ENCODE measurements around the gene SHPK.
"Not testable (repeated sequence)": the region's sequence is repeated elsewhere in the genome, so short reads cannot be mapped to it uniquely, and the experiment has no call there.

Gene SHPK

DNA sequence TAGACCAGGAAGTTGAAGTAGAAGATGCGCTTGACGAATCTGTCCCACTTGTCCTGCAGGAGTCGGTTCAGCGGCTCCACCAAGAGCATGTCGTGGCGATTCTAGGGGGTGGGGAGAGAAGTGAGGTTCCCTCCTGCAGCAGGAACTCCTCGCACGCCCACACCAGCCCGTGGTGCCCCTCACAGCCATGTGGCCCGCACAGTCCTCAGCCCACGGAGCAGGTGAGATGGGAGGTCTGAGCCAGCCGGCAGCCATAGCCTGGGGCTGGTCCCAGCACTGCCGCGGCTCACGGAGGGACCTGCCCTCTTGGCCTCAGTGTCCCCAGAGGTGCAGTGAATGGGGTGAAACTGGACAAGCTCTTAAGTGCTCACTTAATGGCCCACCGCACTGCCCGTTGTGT is 50.2 kb downstream of the SHPK start:
- DNase-seq, result no peak

DNA sequence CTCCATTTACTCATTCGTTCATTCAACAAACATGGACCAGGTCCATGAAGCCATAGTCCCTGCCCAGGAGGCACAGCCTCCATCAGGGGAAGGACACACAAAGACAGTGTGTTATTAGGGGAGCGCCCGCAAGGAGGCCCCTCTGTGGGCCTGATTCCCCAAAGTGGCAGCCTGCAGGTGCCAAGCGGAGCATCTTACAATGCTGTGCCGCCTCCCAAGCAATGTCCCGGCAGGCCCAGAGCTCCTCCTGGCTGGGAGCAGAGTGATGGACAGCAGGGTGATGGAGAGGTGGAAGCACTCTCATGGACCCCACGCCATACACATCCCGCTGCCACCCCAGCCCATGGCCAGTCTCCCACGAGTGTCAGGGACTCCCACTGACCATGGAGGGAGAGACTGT is 52.6 kb downstream of the SHPK start:
- no peak for DNase-seq

DNA sequence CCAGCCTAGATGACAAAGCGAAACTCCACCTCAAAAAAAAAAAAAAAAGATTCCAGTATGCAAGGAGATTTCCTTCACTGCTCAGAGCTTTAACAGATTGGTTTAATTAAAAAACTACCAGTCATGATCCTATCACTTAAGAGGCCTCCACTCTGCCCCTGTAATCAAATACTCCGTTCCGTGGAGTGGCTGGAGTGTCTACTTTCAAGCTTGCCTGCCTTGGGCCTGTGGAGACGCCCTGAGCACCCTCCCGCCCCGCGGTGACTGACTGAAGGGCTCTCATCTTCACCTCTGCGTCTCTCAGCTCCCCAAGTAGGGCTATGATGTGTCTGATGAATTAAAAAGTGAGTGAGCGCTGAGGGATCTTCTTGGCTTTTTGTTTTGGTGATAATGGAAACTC is 53.1 kb downstream of the SHPK start:
- no peak for DNase-seq

DNA sequence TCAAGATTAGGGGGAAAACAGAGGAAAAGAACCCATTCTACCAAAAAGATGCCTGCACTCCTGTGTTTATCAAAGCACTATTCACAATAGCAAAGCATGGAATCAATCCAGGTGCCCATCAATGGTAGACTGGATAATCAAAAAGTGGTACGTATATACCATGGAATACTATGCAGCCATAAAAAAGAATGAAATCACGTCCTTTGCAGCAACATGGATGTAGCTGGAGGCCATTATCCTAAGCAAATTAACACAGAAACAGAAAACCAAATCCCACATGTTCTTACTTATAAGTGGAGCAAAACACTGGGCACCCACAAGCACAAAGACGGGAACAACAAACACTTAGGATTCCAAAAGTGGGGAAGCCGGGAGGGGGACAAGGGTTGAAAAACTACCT is 57.4 kb downstream of the SHPK start:
- DNase-seq, result not testable (repeated sequence)

DNA sequence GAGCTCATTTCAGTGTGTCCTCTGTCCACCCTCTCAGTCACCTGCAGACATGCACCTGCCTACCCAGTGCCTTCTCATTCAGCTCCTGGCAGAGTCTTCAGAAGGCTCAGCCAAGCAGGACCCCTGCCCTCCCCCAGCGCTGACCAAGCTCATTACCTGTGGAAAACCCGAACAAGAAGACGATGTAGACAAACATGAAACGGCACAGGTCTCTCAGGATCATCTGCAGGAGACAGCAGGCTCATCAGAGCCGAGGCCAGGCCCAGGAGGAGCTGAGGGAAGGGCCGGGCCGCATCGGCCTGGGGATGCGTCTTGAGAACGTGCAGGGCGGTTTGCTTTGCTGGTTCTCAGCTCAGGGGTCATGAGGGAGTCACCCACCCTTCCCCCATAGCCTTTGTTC is 59.1 kb downstream of the SHPK start:
- DNase-seq, result no peak

DNA sequence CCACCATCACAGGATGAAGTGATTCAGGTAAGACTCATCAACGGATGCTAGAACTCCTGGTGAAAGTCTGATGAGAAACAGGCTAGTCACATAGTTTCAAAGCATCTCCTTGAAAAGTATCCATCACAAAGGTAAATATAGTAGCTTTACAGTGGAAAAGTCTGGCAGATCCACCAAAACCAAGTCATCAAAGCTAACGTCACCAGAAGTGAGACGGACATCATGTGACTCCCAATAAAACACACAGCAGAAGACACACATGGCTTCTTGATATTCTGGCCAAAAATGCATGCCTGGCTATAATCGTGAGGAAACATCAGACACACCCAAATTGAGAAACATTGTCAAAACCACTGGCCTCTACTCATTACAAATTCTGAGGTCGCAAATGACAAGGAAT is 60.5 kb downstream of the SHPK start:
- DNase-seq, result no peak

DNA sequence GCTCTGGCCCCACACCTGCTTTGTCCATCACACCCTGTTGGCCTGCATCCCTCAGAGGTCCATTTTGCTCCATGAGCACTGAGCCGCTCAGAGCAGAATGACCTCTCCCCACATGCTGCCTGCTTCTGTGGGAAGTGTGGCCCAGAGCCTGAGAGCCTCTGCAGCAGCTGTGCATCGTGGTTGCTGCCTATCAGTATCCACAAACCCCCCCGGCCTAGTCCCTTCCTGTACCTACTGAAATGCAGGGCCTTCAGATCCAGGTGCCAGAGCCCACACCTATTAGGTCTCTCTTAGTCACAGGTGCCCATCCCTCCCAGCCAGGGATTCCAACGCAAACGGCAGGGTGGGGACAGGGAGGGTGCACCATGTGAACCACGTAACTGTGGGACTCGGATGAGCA is 61.8 kb downstream of the SHPK start:
- DNase-seq, result no peak

DNA sequence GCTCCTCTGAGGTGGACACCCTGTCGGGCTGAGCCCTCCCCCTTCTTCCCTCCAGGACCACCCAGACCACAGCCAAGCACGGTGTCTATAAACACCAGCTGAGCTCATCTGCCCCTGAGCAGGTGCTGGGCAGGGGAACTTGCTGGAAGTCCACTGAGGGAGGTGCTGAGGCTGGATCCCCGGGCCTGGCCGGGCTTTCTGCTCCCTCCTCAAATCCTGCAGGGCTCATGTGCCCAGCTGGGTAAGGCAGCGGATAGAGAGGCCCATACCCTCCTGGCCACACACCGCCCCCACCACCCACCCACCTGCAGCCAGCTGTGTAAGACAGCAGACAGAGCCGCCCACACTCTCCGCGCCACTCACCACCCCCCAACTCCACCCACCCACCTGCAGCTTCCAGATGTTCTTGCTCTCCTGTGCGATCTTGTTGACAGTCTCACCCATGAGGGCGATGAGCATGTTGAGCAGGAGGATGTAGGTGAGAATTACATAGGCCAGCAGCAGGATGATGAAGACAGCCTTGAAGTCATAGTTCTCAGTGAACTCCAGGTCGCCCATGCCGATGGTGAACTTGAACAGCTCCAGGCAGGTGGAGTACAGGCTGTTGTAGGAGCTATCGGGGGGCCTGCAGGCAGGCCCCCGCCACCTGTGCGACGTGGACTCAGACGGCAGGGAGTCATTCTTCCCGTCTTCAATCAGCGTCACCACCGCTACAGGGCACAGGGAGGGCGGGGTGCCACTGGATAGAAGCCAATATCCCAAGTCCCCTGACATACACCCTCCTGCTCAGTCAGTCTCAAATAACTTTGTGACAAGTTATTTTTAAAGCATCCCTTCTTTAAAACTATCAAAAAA is 62.6 kb downstream of the SHPK start:
- no peak for DNase-seq

DNA sequence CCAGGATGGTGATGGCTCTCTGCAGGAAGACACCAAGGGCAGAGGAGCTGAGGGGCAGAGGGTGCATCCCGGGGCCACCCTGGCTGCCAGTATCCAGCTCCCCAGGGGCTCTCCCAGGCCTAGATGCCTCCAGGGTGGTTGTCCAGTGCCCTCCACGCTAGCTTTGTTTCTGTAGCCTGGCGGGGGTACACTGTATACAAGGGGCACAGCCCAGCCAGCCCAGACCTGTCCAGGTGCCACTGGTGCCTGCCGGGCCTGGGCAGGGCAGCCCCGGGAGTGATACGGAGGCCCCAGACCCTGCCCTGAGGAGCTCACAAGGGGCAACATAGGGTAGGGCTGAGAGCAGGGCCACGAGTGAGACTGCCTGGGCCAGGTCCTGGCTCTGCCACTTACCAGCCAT is 63.8 kb downstream of the SHPK start:
- DNase-seq, result no peak

DNA sequence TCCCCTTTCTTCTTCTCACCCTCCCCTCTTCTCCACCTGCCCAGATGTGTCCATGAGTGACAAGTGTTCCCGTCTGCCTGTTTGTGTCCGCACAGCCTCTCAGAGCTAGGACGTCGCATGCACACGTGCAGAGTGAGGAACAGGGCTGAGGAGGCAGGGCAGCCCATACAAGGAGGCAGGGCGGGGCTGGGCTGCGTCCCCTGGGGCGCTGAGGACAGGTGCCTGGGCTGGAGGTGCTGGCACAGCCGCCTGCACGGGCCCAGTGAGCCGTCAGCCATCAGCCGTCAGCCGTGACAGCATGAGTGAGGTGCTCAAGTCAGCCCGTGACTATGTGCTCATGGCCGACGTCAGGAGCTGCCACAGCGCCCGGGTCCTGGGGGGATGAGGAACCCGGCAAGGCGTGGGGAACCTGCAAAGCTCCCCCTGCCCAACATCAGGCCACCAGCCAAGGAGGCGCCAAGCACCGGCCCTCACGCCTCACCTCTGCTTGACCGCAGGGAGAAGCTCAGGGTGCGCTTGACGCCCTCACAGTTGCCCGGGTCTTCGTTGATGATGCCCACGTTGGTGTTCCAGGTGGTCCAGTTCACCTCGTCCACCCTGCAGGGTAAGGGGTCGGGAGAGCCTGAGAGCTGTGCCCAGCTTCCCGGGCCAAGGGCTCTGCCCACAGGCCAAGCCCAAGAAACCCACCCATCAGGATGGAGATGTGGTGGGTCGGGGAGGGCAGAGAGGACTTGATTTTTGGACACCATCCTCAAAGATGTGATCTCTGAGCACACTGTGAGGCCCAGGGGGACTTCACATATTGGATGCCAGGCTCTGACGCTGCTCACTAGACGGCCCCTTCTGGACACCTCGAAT is 64.8 kb downstream of the SHPK start:
- no peak for DNase-seq

DNA sequence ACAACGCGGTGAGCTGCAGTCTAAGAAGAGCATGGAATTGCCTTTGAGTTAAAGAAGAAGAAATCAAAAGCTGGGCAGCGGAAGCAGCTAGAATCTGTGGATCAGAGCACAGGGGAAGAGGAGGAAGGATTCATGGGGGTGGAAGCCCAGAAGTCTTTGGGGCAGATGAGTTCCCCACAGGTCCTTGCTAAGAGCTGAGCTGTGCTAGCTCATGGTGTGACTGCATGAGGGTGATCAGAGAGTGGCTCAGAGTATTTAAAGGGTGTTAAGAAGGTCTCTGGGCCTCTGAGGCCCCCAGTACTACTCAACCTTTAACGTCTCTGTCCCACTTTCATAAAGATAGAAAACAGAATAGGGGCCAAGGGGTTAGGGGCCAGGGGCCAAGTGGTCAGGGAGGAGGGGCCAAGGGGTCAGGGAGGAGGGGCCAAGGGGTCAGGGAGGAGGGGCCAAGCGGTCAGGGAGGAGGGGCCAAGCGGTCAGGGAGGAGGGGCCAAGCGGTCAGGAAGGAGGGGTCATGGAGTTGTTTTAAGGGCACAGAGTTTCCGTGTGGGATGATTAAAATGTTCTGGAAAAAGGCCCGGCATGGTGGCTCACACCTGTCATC is 66.4 kb downstream of the SHPK start:
- no peak for DNase-seq

DNA sequence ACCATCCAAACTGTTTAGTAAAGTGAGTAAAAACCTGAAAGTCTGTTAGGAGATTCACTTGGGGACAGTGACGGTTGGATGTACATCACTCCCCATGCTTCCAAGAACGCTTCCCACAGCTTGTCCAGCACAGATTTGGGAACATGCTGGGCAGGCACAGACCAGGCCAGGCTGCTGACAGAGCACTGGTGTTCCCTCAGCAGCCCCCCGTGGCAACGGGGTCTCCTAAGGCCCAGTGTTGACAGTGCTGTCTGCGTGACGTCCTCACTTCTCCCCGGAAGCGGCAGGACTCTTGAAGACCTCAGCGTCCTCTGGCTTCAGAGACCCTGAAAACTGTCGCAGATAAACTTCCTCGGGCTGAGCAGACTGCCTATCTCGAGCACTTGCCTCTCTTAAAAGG is 69.5 kb downstream of the SHPK start:
- no peak for DNase-seq

DNA sequence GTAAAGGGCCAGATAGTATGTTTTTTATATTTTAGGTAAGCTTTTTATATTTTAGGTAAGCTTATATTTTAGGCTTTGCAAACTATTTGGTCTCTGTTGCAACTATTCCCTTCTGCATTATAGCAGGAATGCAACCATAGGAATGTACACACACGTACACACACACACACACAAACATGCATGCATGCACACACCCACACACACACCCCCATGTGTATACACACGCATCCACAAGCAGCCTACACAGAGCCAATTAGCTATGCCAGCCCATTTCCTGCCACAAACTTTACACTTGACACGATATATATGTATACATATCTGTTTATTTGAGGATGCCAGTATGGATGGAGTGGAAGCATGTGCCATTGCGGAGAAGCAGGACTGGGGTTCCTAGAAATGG is 70.9 kb downstream of the SHPK start:
- DNase-seq, result no peak

DNA sequence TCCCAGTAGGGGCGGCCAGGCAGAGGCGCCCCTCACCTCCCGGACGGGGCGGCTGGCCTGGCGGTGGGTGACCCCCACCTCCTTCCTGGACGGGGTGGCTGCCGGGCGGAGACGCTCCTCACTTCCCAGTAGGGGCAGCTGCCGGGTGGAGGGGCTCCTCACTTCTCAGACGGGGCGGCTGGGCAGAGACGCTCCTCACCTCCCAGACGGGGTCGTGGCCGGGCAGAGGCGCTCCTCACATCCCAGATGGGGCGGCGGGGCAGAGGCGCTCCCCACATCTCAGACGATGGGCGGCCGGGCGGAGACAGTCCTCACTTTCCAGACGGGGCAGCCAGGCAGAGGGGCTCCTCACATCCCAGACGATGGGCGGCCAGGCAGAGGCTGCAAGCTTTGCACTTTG is 71.8 kb downstream of the SHPK start:
- not testable (repeated sequence) for DNase-seq

DNA sequence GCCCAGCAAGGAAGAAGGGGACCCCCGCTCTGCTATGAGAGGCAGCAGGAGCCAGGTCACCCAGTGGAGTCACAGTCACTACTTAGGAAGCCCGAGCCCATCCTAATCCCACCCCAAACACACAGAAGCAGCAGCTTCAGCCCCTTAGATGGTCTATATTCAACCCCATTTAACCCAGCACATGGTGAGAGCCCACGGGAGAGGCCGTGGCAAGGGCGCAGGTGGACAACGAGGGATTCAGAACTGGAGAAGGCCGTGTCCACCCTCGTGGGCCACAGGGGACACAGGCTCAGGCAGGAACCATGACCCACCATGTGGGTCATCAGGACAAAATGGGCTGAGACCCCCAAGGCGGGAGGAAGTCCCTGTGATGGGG is 76.8 kb downstream of the SHPK start:
- no peak for DNase-seq

DNA sequence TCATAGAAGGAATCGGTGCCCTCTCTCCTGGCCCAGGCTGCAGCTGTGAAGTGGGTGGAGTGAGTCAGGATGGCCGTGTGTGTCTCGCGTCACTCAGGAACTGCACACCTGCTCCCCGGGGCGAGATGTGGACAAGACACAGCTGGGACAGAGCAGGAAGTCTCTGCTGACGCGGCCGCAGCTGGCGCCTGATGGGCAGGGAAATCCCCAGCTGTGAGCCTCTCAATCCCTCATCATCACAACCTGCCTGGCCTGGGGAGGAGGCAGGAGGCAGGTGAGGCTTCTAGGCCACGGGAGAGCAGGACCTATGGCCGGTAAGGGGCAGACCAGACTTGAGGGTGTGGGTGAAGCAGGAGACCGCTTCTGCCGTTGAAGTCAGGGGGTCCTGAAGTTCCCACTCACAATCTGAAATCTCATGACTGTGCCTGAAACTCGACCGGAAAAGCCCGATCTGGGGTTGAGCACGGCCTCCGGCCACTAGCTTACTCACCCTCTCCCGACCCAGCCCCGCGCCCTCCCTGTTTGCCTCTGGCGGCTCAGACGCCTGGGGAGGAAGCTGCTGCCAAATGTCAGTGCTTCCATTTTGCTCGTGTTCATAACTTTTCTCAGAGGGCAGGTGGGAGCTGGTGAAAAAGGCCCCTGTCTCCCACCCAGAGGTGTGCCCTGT is 77.3 kb downstream of the SHPK start:
- DNase-seq, result no peak
